ENCODE measurements around the gene LMBR1L.

LMBR1L gene

GRCh38 chr12:49070971-49071370 is 39.7 kb downstream of the LMBR1L start:
- TF ChIP-seq ZBTB7A (IDR thresholded peaks at IDR 0.05; ENCODE audit: low read depth) (no peak), RAD21 (IDR thresholded peaks at IDR 0.05; ENCODE audit: low read depth) (no peak), NFIC (IDR thresholded peaks at IDR 0.05) (no peak), TCF12 (IDR thresholded peaks at IDR 0.05; ENCODE audit: low read depth) (no peak), EP300 (IDR thresholded peaks at IDR 0.05; ENCODE audit: borderline replicate concordance) (no peak), TAF1 (IDR thresholded peaks at IDR 0.05; ENCODE audit: low read depth) (no peak), FOXM1 (IDR thresholded peaks at IDR 0.05; ENCODE audit: borderline replicate concordance, low read depth) (no peak), CEBPB (IDR thresholded peaks at IDR 0.05) (no peak), CREB1 (IDR thresholded peaks at IDR 0.05; ENCODE audit: low read depth) (no peak)
- TF ChIP-seq, protein P1, sequence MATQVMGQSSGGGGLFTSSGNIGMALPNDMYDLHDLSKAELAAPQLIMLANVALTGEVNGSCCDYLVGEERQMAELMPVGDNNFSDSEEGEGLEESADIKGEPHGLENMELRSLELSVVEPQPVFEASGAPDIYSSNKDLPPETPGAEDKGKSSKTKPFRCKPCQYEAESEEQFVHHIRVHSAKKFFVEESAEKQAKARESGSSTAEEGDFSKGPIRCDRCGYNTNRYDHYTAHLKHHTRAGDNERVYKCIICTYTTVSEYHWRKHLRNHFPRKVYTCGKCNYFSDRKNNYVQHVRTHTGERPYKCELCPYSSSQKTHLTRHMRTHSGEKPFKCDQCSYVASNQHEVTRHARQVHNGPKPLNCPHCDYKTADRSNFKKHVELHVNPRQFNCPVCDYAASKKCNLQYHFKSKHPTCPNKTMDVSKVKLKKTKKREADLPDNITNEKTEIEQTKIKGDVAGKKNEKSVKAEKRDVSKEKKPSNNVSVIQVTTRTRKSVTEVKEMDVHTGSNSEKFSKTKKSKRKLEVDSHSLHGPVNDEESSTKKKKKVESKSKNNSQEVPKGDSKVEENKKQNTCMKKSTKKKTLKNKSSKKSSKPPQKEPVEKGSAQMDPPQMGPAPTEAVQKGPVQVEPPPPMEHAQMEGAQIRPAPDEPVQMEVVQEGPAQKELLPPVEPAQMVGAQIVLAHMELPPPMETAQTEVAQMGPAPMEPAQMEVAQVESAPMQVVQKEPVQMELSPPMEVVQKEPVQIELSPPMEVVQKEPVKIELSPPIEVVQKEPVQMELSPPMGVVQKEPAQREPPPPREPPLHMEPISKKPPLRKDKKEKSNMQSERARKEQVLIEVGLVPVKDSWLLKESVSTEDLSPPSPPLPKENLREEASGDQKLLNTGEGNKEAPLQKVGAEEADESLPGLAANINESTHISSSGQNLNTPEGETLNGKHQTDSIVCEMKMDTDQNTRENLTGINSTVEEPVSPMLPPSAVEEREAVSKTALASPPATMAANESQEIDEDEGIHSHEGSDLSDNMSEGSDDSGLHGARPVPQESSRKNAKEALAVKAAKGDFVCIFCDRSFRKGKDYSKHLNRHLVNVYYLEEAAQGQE (IDR thresholded peaks at IDR 0.05; ENCODE audit: low read depth): no peak

DNA sequence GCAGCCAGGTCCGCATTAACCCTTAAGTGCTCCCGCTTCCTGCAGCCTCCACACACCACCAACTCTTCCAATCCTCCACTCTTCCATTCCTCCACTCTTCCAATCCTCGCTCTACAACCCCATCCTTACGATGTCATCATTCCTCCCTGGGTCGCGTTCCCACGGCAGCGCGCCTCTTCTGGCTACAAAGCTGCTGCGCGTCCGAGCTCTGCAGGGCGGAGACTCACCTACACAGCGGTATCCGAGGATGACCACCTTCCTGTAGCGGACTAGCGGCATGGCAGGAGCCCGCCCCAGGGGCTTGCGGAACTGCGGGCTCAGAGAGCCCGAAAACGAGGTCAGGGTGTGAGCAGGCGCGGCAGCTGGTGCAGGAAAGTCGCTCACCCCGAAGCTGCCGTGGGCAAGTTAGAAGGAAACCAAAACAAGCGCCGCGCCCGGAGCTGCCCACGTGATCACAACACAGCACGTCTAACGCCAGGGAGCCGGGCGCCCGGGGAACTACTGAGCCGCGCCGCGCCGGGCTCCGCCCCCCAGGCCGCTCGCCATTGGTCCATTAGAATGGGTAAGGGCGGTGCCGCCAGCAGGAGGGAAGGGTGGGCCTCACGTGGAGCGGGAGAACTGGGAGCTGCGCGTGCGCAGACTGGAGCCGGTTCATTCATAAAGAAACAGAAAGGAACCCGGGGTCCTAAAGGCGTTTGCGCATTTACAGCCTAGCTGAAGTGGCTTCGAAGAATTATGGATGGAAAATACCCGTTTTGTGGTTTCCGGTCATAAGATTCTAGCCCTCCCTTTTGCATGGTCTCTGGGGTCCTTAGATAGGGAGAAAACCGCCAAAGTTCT is 40.9 kb downstream of the LMBR1L start, which contains the start of gene RHEBL1:
Gene RHEBL1 (minus strand): TSS at position 473 of the 840 bp plus-strand sequence. CDS start 194 bp downstream, at position 279.
- TF ChIP-seq TCF12 (IDR thresholded peaks at IDR 0.05; ENCODE audit: low read depth) (no peak; the same call in 1 of the 2 replicates), TEAD4 (IDR thresholded peaks at IDR 0.05) (peak; percentile 37; the same call in 1 of the 2 replicates), RAD21 (IDR thresholded peaks at IDR 0.05; ENCODE audit: low read depth) (no peak), EP300 (IDR thresholded peaks at IDR 0.05; ENCODE audit: borderline replicate concordance) (peak; percentile 6; the same call in 1 of the 2 replicates), ZBTB7A (IDR thresholded peaks at IDR 0.05; ENCODE audit: low read depth) (no peak), YY1 (IDR thresholded peaks at IDR 0.05; ENCODE audit: low read depth) (0 out of 2 replicates have a peak, but pooled peaks have one; percentile 32), NFIC (IDR thresholded peaks at IDR 0.05) (peak; percentile 12; the same call in 1 of the 2 replicates), USF1 (IDR thresholded peaks at IDR 0.05) (peak; percentile 98), TAF1 (IDR thresholded peaks at IDR 0.05; ENCODE audit: low read depth) (no peak; the same call in 1 of the 2 replicates), CEBPB (IDR thresholded peaks at IDR 0.05) (no peak), CREB1 (IDR thresholded peaks at IDR 0.05; ENCODE audit: low read depth) (peak; percentile 32; the same call in 1 of the 2 replicates), EGR1 (IDR thresholded peaks at IDR 0.05) (no peak), FOXM1 (IDR thresholded peaks at IDR 0.05; ENCODE audit: borderline replicate concordance, low read depth) (peak; percentile 78)
- TF ChIP-seq, protein P1 (IDR thresholded peaks at IDR 0.05; ENCODE audit: low read depth): no peak
- TF ChIP-seq, protein P2, sequence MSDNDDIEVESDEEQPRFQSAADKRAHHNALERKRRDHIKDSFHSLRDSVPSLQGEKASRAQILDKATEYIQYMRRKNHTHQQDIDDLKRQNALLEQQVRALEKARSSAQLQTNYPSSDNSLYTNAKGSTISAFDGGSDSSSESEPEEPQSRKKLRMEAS (IDR thresholded peaks at IDR 0.05): peak; percentile 90

GRCh38 chr12:49068879-49069506 is 41.7 kb downstream of the LMBR1L start:
- TF ChIP-seq CREB1 (IDR thresholded peaks at IDR 0.05; ENCODE audit: low read depth): no peak
- TF ChIP-seq NFIC (IDR thresholded peaks at IDR 0.05): no peak
- TF ChIP-seq TEAD4 (IDR thresholded peaks at IDR 0.05): no peak
- no peak for TF ChIP-seq RAD21 (IDR thresholded peaks at IDR 0.05; ENCODE audit: low read depth)
- no peak for TF ChIP-seq FOXM1 (IDR thresholded peaks at IDR 0.05; ENCODE audit: borderline replicate concordance, low read depth)
- TF ChIP-seq, protein P1 (IDR thresholded peaks at IDR 0.05; ENCODE audit: low read depth): no peak
- TF ChIP-seq TAF1 (IDR thresholded peaks at IDR 0.05; ENCODE audit: low read depth): no peak
- no peak for TF ChIP-seq ZBTB7A (IDR thresholded peaks at IDR 0.05; ENCODE audit: low read depth)
- TF ChIP-seq EGR1 (IDR thresholded peaks at IDR 0.05): no peak
- no peak for TF ChIP-seq USF1 (IDR thresholded peaks at IDR 0.05)
- TF ChIP-seq YY1 (IDR thresholded peaks at IDR 0.05; ENCODE audit: low read depth): no peak
- no peak for TF ChIP-seq CEBPB (IDR thresholded peaks at IDR 0.05)
- TF ChIP-seq, protein P2 (IDR thresholded peaks at IDR 0.05): no peak
- TF ChIP-seq EP300 (IDR thresholded peaks at IDR 0.05; ENCODE audit: borderline replicate concordance): no peak
- TF ChIP-seq TCF12 (IDR thresholded peaks at IDR 0.05; ENCODE audit: low read depth): no peak

Measured in Ishikawa (cell line).